Hematopoietic multipotent progenitor cell (in vitro differentiated cells): ENCODE data around the gene SNX22. TPM values are rescaled to one million over a fixed set of nuclear protein-coding genes. Genes with fewer than 3 reads are reported as not detected.
A peak's percentile ranks its signal among the peaks of the same experiment; 100 is the strongest.

Experiments
- DNase-seq, 3 donors: peaks; one replicate each; pipeline ENCODE4 v3.0.0-alpha.2; 2011 to 2015; ENCODE audit warnings: low read depth in 2 of 3, low spot score in 2 of 3
- total RNA-seq: library from RNA; depleted of rRNA; stranded (reverse); fragments of >200 nt; gene quantifications from one replicate; pipeline ENCODE4 v1.2.3, GENCODE V29; 2012

SNX22 gene
- total RNA-seq, 1 donor: 1.1 TPM

GRCh38 chr15:64153480-64154367, 2.2 kb downstream of the SNX22 start:
- DNase-seq: peak; percentile 79 to 91 (median 83)

- no peak for DNase-seq
Observed at GRCh38 chr15:64155802-64156651, 4.5 kb downstream of the SNX22 start.

- DNase-seq: no peak
Observed at GRCh38 chr15:64156652-64157331, 5.3 kb downstream of the SNX22 start.

- DNase-seq: no peak
Observed at GRCh38 chr15:64157599-64158125, 6.1 kb downstream of the SNX22 start.

- no peak for DNase-seq
Observed at GRCh38 chr15:64158363-64159134, 7.0 kb downstream of the SNX22 start.

- no peak for DNase-seq
Observed at GRCh38 chr15:64161688-64162477, 10.4 kb downstream of the SNX22 start.

- DNase-seq: no peak
Observed at GRCh38 chr15:64162478-64162868, 10.9 kb downstream of the SNX22 start.

- peak; percentile 92 to 99 (median 97) for DNase-seq
Observed at GRCh38 chr15:64162869-64163658, 11.5 kb downstream of the SNX22 start, which contains the start of gene PPIB. TSS of gene PPIB (minus strand) at chr15:64163022. CDS start at chr15:64162986, 36 bp downstream.

- no peak for DNase-seq
Observed at GRCh38 chr15:64163659-64164362, 12.3 kb downstream of the SNX22 start.

GRCh38 chr15:64164436-64164835, 12.9 kb downstream of the SNX22 start:
- no peak for DNase-seq

GRCh38 chr15:64166102-64166890, 14.8 kb downstream of the SNX22 start:
- DNase-seq: no peak

- no peak for DNase-seq
Observed at GRCh38 chr15:64180235-64180824, 28.8 kb downstream of the SNX22 start.

GRCh38 chr15:64182859-64183370, 31.4 kb downstream of the SNX22 start:
- DNase-seq: no peak

- DNase-seq: no peak
Observed at GRCh38 chr15:64185146-64185911, 33.8 kb downstream of the SNX22 start.

GRCh38 chr15:64187396-64188191, 36.1 kb downstream of the SNX22 start:
- no peak for DNase-seq
